Heart right ventricle (tissue), 16 donors: Measurements from ENCODE around the gene TNFRSF6B. TPM values are rescaled to one million over a fixed set of nuclear protein-coding genes. Genes with fewer than 3 reads are reported as not detected.

Experiments
- ATAC-seq, 8 donors: fragments of 200-7000 bp; cut with Tn5 transposase; one replicate each; pipeline ENCODE4 v1.9.1; 2020; ENCODE audit warnings: mild to moderate bottlenecking in 8 of 8, moderate library complexity in 8 of 8, moderate number of reproducible peaks in 1 of 8
- DNase-seq, 2 donors: peaks; one replicate each; pipeline ENCODE4 v3.0.0-alpha.2; 2020
- H3K27ac ChIP-seq, 10 donors: fragments of 200-600 bp; sonication (generic) in 2 of 10; one replicate each; pipeline versions ENCODE4 v1.5.0 to v1.8.0; 2020 to 2022; ENCODE audit warnings: mild to moderate bottlenecking in 3 of 10
- H3K27me3 ChIP-seq, 7 donors: fragments of 200-600 bp; one replicate each; pipeline ENCODE4 v1.8.0; 2021 to 2022; ENCODE audit warnings: mild to moderate bottlenecking in 2 of 7
- H3K36me3 ChIP-seq, 9 donors: fragments of 200-600 bp; sonication (generic) in 1 of 9; one replicate each; pipeline versions ENCODE4 v1.5.0 to v1.8.0; 2020 to 2022; ENCODE audit warnings: mild to moderate bottlenecking in 2 of 9
- H3K4me1 ChIP-seq, 9 donors: fragments of 200-600 bp; sonication (generic) in 1 of 9; one replicate each; pipeline versions ENCODE4 v1.5.0 to v1.8.0; 2020 to 2022; ENCODE audit warnings: mild to moderate bottlenecking in 4 of 9
- H3K4me3 ChIP-seq, 10 donors: fragments of 200-600 bp; sonication (generic) in 2 of 10; one replicate each; pipeline versions ENCODE4 v1.5.0 to v1.8.0; 2020 to 2022; ENCODE audit warnings: mild to moderate bottlenecking in 7 of 10, moderate library complexity in 2 of 10
- H3K9me3 ChIP-seq, 11 donors: fragments of 200-600 bp in 10 of 11; sonication (generic) in 2 of 11; one replicate each; pipeline versions ENCODE4 v1.5.0 to v1.8.0; 2013 to 2022; ENCODE audit warnings: mild to moderate bottlenecking in 2 of 11, control low read depth in 1 of 11, moderate library complexity in 1 of 11
- CTCF ChIP-seq, 9 donors: fragments of 200-600 bp; sonication (generic) in 2 of 9; IDR thresholded peaks; one replicate each; pipeline versions ENCODE4 v1.5.0 to v1.8.0; 2021 to 2022; ENCODE audit warnings: antibody characterized with exemption in 9 of 9, mild to moderate bottlenecking in 5 of 9, moderate library complexity in 1 of 9
- WGBS, 2 donors: extraction: QIAGEN DNeasy Blood & Tissue Kit; methylation state at CpG; one replicate each; pipeline ENCODE4 v1.1.7; 2013; ENCODE audit warnings: inconsistent platforms in 1 of 2; 5-methylcytosine and 5-hydroxymethylcytosine counted together
- intact Hi-C, 10 donors: fragments of 100-400 bp; cut with DNase I; formaldehyde crosslinking; loops; one replicate each; pipeline versions ENCODE4 v1.11.1 to v1.14.2; 2022
- polyA plus RNA-seq, 2 donors: library from polyadenylated mRNA; stranded (reverse); fragments of 200-250 nt; gene quantifications; one replicate each; pipeline ENCODE4 v1.2.3, GENCODE V29; 2013
- total RNA-seq, 10 donors: library from RNA; stranded (reverse); fragmentation: NEBNext Ultra II Directional in 3 of 10; extraction: Animal tissue kit (Norgen Biotek cat#: 25700) in 3 of 10; gene quantifications; one replicate each; pipeline versions ENCODE4 v1.2.1 to v1.2.4, GENCODE V29; 2021 to 2023
- donor health status: Arrhythmogenic right ventricular cardiomyopathy.
- donor health status: ischemic (EF 13 %, LVEDD 7.1; RV severe dilation, severe dysfunction).
- donor health status: healthy with polysubstance abuse.
- donor health status: DM: no; HTN: yes; CAD: no.
- donor health status: DM: no; HTN: no; CAD: no.
- donor health status: ischemic (EF 25% LVEDD 6.9; RV normal size, moderate dysfunction).
- donor health status: ischemic (EF 25% LVEDD 5.7; RV mildly dilated, moderate dysfunction).
- donor health status: healthy.
- donor health status: DM: yes; HTN: yes; CAD: no.
- donor health status: Ischemic cardiomyopathy.
- donor health status: ischemic (EF 35%, LVEDD 5.7; RV mildly dilated, moderate dysfunction).
- donor health status: nonischemic (EF 11% LVEDD 7.7; RV severe dilation, severe dysfunction).
- donor health status: DM: yes; HTN: yes; CAD: no.
- donor health status: PGD.
- donor health status: ischemic (EF 29% LVEDD 5.4; RV normal size, mild dysfunction).
- donor health status: nonischemic (EF 23%, LVEDD 6.1; RV moderate dilation, normal function).

The TNFRSF6B gene
- total and polyA plus RNA-seq, 12 donors: 0.26 to 12.5 (median 0.82) TPM

GRCh38 chr20:63680427-63680826 is 16.0 kb upstream of the TNFRSF6B start:
- no peaks in the 10 kb centered on the region for H3K27me3 ChIP-seq
- H3K36me3 ChIP-seq: peaks cover 0 to 48% (median 19%) of the 10 kb centered on the region in 9 donors
- no peaks in the 10 kb centered on the region for H3K9me3 ChIP-seq
- peaks cover 10 to 32% (median 24%) of the 10 kb centered on the region in 9 donors for H3K4me1 ChIP-seq
- no peak overlapping the region for H3K27ac ChIP-seq
- no peak for DNase-seq
- intact Hi-C loops: no loop called here
- no peak overlapping the region for H3K4me3 ChIP-seq
- WGBS, 2 donors: 96 to 98% methylated on average over 13 of the region's 13 CpGs
- no peak for TF ChIP-seq CTCF (IDR thresholded peaks at IDR 0.05)
- no peak for ATAC-seq

- no peaks in the 10 kb centered on the region for H3K9me3 ChIP-seq
- intact Hi-C loops: no loop called here
- H3K27ac ChIP-seq: peak overlapping the region in 8 of 10 donors; percentile 76 to 93 (median 82)
- H3K27me3 ChIP-seq: no peaks in the 10 kb centered on the region
- DNase-seq: no peak
- no peak overlapping the region for H3K4me3 ChIP-seq
- ATAC-seq: no peak
- no peak for TF ChIP-seq CTCF (IDR thresholded peaks at IDR 0.05)
- peaks cover 10 to 39% (median 30%) of the 10 kb centered on the region in 9 donors for H3K4me1 ChIP-seq
- WGBS, 2 donors: 94% methylated on average over 23 of the region's 23 CpGs
- H3K36me3 ChIP-seq: peaks cover 0 to 42% (median 13%) of the 10 kb centered on the region in 9 donors
Measured at GRCh38 chr20:63680857-63681608, 15.4 kb upstream of the TNFRSF6B start.

GRCh38 chr20:63681609-63682142 is 14.8 kb upstream of the TNFRSF6B start:
- Histone ChIP-seq H3K36me3 (peaks cover 0 to 36% (median 7%) of the 10 kb centered on the region in 9 donors), H3K27me3 (no peaks in the 10 kb centered on the region), H3K4me1 (peaks cover 17 to 45% (median 36%) of the 10 kb centered on the region in 9 donors), H3K9me3 (no peaks in the 10 kb centered on the region), H3K4me3 (no peak overlapping the region), H3K27ac (peak overlapping the region; percentile 76 to 93 (median 82))
- no peak for TF ChIP-seq CTCF (IDR thresholded peaks at IDR 0.05)
- no peak for ATAC-seq
- 96 to 97% methylated on average over 13 of the region's 13 CpGs for WGBS, 2 donors
- DNase-seq: no peak
- intact Hi-C loops: no loop called here

GRCh38 chr20:63682384-63683139 is 13.9 kb upstream of the TNFRSF6B start:
- Histone ChIP-seq H3K27ac (peak overlapping the region; percentile 76 to 93 (median 82)), H3K4me3 (no peak overlapping the region), H3K36me3 (peaks cover 0 to 28% (median 3%) of the 10 kb centered on the region in 9 donors), H3K27me3 (no peaks in the 10 kb centered on the region), H3K9me3 (no peaks in the 10 kb centered on the region), H3K4me1 (peaks cover 22 to 54% (median 45%) of the 10 kb centered on the region in 9 donors)
- intact Hi-C loops: no loop called here
- TF ChIP-seq CTCF (IDR thresholded peaks at IDR 0.05): no peak
- DNase-seq (peak; percentile 63 to 80), ATAC-seq (peak; percentile 44 to 71 (median 64))
- WGBS, 2 donors: 56 to 64% methylated on average over 22 of the region's 22 CpGs
